ENCODE measurements around the gene SCN3A.

- TF ChIP-seq GATA2 (IDR thresholded peaks at IDR 0.05; ENCODE audit: low read depth, low read length): no peak
- TF ChIP-seq GATA3 (IDR thresholded peaks at IDR 0.05; ENCODE audit: low read depth, low read length): no peak
Observed at GRCh38 chr2:165064743-165065142, 139.1 kb downstream of the SCN3A start.
